COLO829 (cell line): ENCODE measurements around the gene TNFAIP8L3.
"Not testable (repeated sequence)": the region's sequence is repeated elsewhere in the genome, so short reads cannot be mapped to it uniquely, and the experiment has no call there.

Experiments used
- DNase-seq: peaks from one replicate; pipeline ENCODE4 v3.0.0; 2012; ENCODE audit warnings: low spot score

TNFAIP8L3 gene

GRCh38 chr15:51060030-51060673, 34.6 kb downstream of the TNFAIP8L3 start:
- DNase-seq: no peak

GRCh38 chr15:51054535-51054934, 40.2 kb downstream of the TNFAIP8L3 start:
- no peak for DNase-seq

- DNase-seq: no peak
Observed at GRCh38 chr15:51053571-51053970, 41.1 kb downstream of the TNFAIP8L3 start.

GRCh38 chr15:51051776-51052175, 42.9 kb downstream of the TNFAIP8L3 start:
- no peak for DNase-seq

- no peak for DNase-seq
Observed at GRCh38 chr15:51049081-51049480, 45.6 kb downstream of the TNFAIP8L3 start.

- DNase-seq: no peak
Observed at GRCh38 chr15:51048308-51048707, 46.4 kb downstream of the TNFAIP8L3 start.

- no peak for DNase-seq
Observed at GRCh38 chr15:51046799-51047449, 47.8 kb downstream of the TNFAIP8L3 start.

- DNase-seq: no peak
Observed at GRCh38 chr15:51046016-51046415, 48.7 kb downstream of the TNFAIP8L3 start.

GRCh38 chr15:51044037-51044727, 50.5 kb downstream of the TNFAIP8L3 start:
- DNase-seq: no peak

- no peak for DNase-seq
Observed at GRCh38 chr15:51038974-51039319, 55.8 kb downstream of the TNFAIP8L3 start.

- no peak for DNase-seq
Observed at GRCh38 chr15:51038162-51038973, 56.3 kb downstream of the TNFAIP8L3 start.

- not testable (repeated sequence) for DNase-seq
Observed at GRCh38 chr15:51037474-51037873, 57.2 kb downstream of the TNFAIP8L3 start.

- DNase-seq: no peak
Observed at GRCh38 chr15:51030649-51031316, 63.9 kb downstream of the TNFAIP8L3 start.

- DNase-seq: no peak
Observed at GRCh38 chr15:51025454-51025846, 69.3 kb downstream of the TNFAIP8L3 start.

- no peak for DNase-seq
Observed at GRCh38 chr15:51024735-51025453, 69.8 kb downstream of the TNFAIP8L3 start.

- no peak for DNase-seq
Observed at GRCh38 chr15:51023499-51023898, 71.2 kb downstream of the TNFAIP8L3 start.

GRCh38 chr15:51022206-51022605, 72.5 kb downstream of the TNFAIP8L3 start:
- DNase-seq: no peak

GRCh38 chr15:51016615-51017014, 78.1 kb downstream of the TNFAIP8L3 start:
- no peak for DNase-seq

GRCh38 chr15:51011212-51011611, 83.5 kb downstream of the TNFAIP8L3 start:
- no peak for DNase-seq

GRCh38 chr15:51007131-51007666, 87.5 kb downstream of the TNFAIP8L3 start:
- no peak for DNase-seq
